HG02763 (cell line): ENCODE data around the gene SFRP2.

Experiments
- ATAC-seq: cut with Tn5 transposase; IDR thresholded peaks from one replicate; pipeline ENCODE4 v1.9.1; 2021; ENCODE audit warnings: mild to moderate bottlenecking, moderate library complexity; ENCODE audit not compliant: unreplicated experiment

SFRP2 gene, protein sequence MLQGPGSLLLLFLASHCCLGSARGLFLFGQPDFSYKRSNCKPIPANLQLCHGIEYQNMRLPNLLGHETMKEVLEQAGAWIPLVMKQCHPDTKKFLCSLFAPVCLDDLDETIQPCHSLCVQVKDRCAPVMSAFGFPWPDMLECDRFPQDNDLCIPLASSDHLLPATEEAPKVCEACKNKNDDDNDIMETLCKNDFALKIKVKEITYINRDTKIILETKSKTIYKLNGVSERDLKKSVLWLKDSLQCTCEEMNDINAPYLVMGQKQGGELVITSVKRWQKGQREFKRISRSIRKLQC

DNA sequence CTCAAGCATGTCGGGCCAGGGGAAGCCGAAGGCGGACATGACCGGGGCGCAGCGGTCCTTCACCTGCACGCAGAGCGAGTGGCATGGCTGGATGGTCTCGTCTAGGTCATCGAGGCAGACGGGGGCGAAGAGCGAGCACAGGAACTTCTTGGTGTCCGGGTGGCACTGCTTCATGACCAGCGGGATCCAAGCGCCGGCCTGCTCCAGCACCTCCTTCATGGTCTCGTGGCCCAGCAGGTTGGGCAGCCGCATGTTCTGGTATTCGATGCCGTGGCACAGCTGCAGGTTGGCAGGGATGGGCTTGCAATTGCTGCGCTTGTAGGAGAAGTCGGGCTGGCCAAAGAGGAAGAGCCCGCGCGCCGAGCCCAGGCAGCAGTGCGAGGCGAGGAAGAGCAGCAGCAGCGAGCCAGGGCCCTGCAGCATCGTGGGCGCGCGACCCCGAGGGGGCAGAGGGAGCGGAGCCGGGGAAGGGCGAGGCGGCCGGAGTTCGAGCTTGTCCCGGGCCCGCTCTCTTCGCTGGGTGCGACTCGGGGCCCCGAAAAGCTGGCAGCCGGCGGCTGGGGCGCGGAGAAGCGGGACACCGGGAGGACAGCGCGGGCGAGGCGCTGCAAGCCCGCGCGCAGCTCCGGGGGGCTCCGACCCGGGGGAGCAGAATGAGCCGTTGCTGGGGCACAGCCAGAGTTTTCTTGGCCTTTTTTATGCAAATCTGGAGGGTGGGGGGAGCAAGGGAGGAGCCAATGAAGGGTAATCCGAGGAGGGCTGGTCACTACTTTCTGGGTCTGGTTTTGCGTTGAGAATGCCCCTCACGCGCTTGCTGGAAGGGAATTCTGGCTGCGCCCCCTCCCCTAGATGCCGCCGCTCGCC lies at the start of gene SFRP2:
SFRP2 (minus strand) TSS at position 671 of the 864 bp plus-strand sequence; CDS start at position 423, 248 bp downstream.
- no peak for ATAC-seq

DNA sequence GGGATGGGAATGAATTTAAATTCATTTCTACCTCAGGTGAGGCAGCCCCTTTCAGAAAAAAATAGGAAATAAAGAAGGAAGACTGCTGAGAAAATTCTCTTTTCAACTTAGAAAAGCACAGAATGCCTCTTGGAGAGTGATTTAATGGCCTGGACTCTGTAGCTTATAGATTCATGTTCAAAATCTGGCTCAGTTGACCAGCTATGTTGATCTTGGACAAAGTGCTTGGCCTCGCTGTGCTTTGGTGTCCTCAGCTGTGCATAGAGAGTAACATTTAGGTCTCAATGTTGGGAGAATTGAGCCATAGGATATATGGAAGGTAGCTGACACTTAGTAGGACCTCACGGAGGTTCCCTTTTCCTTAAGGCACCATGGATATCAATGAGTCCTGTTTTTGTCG lies 49.7 kb upstream of the SFRP2 start:
- no peak for ATAC-seq

DNA sequence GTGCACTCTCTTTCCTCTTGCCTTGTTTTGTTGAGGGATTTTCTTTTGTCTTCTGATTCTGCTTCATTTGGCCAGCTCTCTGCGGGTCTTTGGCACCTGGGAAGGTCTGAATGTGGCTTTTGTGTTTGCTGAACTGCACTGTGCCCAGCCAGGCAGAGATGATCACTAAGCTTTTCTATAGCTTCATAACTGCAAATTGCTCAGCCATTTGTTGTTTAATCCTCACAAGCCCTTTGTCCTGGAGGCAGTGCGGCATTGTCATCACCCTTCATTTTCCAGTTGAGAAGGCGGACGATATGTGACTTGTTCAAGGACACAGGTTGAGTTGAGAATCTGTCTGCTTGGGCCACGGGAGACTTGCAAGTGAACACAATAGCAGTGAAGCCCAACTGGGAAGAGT lies 46.0 kb upstream of the SFRP2 start:
- ATAC-seq, result no peak

DNA sequence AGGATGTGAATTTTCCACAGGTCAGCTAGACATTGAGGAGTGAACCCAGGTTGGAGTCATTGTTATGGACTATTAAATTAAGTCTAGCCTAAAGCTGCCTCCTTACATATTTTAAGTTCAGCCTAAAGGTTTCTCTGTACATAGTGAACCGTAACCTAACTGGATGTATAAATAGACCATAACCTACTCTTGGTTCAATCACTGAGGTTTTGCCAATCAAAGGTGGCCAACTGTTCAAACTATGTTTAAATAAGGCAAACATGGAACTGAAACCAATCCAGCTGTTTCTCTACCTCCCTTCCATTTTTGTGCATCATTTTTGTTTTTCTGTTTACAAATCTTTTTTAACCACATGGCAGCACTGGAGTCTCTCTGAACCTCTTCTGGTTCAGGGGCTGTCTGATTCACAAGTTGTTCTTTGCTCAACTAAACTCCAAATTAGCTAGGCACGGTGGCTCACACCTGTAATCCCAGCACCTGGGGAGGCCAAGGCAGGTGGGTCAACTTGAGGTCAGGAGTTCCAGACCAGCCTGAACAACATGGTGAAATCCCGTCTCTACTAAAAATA lies 43.9 kb upstream of the SFRP2 start:
- ATAC-seq, result no peak

DNA sequence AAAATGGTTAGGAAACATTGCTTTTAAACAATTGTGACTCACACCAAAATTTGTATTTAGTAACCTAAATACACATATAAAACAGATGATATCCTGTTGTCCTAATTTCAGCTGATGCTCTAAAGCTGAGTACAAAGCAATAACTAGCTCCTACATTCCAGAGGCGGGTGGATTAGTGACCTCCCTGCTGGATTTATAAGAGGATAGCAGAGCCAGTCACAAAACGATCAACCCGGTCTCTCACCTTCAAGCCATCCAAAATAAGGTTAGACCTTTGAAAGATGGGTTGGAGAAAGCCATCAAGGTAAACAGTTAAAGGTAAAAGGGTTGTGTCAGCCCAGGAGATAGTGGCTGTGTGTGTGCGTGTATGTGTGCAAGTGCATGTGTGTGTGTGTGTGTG lies 43.2 kb upstream of the SFRP2 start:
- ATAC-seq, result no peak

DNA sequence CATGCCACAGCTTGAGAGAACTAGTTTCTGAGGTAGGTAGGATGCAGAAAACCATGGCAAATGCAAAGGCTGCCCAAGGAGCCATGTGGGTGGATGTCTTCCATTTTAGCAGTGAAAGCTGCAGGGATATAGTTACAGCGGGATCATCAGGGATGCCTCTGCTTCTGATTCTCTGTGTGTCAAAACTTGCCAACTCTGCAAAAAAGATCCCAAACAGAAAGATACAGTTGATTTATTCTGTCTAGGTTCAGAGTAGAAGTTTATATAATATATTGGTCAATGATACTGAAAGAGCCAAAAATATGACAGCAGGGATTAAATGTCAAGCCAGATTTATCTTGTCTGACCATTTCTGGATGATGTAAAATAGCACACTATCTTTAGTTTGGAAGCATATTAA lies 42.4 kb upstream of the SFRP2 start:
- no peak for ATAC-seq

DNA sequence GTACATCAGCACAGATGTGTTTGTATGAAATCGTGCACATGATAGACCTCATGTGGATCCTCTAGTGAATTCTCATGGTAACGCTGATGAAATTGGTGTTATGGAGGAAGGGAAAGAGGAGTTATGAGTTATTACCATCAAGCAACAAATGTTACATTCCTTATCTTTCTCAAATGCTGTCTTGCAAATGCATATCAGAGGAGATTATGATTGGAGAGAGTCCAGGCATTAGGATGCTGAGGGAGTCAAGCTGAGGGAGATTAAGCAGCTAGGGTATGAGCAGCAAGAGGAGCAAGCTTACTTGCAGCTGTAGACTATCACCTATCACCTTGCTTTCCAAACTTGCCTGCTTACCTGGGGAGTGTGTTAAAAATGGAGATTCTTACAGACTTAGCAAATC lies 36.8 kb upstream of the SFRP2 start:
- no peak for ATAC-seq

DNA sequence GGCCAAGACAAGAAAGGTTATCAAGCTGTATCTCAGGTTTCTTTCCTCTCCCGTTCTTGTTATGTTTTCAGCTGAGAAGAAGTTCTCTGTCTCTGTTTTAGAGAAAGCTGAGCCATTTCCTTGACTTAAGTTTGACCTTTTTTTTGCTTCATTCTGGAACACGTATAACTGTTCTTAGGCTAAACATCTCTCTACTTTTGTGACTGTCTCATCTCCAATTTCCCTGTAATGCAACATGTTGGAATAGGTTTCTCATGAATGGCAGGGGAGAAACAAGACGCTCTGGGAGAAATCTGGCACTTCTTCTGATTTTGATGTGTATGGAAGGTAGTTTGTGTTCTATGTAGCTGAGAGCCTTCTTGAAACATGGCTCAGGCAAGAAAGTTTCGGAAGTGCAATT lies 36.2 kb upstream of the SFRP2 start:
- ATAC-seq, result no peak

DNA sequence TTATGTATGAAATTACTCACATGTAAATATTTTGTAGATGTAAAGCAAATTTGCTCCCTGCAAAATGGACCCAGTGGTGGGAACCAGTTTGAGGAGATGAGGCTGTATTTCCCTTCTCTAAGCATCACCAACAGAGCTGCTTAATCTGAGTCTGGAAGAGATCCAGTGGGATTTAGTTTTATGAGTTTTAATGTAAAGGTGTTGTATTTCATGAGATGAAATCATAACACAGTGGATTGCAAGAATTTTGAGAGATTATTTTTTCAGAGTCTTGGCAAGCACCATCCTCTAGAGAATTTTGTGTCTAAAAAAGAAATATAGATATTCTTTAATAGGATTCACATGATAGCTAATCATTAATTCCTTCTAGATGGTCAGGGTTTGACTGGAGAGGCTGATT lies 35.6 kb upstream of the SFRP2 start:
- no peak for ATAC-seq

DNA sequence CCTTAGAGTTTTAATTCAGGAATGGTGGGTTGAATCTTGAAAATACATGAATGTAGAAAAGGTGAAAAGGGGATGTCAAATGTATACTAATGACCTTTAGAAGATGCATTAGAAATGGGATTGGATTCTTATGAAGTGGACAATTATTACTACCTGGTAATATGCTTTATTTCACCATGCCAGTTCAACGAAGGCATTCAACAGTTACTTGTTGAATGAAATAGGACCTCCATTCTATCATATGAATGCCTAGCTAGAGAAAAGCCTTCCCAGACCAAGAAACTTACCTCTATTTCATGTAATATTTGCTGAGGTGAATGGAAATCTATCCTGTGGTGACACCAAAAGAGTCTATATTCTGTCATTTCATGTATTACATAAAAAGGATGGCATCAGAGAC lies 34.6 kb upstream of the SFRP2 start:
- no peak for ATAC-seq

DNA sequence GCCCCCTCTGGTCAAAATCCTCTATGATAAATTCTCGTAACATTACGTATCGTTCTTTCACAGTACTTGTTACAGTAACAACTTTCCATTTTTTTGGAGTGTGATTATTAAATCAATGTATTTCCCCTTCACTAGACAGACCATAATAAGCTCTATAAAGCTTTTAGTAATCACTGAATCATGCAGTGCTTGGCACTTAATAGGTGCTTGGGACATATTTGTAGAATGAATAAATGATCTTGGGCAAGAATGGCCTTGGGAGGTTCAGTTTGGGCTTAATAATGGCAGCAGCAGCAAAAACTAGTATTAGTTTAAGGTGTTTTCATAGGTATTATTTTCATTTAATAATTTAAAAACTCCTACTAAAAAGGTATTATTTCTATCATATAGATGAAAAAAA lies 33.4 kb upstream of the SFRP2 start:
- ATAC-seq, result no peak

DNA sequence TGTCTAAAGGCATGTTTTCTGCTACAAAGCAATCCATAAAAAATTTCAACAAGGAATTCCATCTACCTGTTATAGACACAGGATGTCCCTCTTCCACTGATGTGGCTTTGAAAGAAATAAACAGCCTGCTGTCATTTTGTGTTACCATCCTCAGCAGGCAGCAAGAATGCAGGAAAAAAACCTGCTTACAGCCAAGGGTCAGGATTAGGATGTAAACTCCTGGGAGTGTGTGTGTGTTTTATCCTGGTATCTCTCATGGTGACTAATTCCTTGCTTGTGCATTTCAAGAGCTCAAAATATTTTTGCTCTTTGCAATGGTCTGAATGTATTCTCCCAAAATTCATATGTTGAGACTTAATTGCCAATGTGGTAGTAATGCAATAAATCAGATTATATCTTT lies 28.6 kb upstream of the SFRP2 start:
- no peak for ATAC-seq

DNA sequence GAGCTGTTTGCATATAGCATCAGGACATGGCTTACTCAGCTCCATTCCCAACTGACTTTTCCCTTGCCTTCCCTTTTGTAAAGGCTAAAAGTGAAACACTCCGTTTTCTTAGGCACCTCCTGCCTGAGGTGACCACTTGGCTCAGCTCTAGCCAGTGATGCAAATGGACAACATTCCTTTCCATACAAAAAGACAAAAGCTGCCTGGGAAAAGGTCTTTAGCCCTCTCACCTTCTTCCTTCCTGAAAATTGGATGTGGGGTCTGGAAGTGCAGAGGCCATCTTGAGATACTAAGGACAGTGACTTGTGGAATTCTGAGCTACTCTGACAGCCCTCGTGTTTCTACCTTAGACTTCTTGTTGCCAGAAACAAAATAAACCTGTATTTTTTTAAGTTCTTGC lies 27.7 kb upstream of the SFRP2 start:
- no peak for ATAC-seq

DNA sequence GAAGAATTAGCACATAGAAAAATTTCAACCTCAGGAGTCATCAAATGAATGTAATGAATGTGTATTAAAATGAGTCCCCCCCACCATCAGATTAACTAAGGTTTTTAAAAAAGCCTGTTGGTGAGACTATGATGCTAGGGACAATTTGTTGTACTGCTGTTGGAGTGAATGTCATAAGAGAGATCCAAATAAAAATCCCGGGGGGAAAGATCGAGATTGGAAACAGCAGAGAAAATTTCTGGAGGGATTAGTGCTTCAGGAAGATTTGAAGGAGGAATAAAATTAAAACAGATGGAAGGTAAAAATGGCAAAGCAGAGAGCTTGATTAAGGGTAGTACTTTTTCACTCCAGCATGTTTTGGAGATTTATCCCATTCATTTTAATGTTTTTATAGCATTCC lies 25.9 kb upstream of the SFRP2 start:
- ATAC-seq, result no peak

DNA sequence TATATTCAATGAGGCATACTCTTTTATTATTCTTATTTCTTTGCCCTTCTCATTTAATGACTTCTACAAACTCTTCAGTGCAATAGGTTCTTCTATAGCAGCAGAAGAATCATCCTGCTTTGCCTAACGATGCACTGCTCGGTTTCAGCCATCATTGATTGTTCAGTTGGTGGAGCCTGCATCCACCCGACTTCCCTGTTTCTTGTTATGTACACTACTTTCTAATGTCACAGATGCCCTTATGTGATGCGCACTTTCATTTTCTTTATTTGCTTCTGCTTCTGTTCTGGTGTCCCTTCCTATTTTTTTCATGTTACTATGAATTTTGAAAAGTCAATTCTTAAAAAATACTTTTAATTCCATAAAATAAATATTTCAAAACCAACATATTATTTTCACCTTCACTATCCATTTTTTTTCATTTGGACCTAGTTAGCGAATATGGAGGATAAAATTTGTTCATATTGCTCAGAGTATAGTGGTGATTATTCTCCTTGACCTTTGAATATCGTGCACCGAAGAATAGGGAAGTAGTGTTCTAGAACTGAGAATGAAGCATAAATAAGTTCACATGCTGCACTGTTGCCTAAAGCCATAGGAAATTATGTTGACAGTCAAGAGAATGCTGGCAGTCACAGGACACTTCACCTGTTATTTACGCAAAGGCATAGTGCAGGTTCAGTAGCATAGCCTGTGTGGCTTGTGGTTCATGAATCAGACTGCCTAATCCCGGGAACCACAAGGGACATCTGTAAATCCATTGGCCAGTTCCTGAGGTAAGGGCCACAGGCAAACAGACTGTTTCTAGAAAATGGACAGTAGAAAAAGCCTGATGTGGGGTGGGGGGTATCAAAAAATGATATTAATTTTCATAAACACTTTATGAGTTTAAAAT lies 21.3 kb upstream of the SFRP2 start:
- ATAC-seq, result no peak

DNA sequence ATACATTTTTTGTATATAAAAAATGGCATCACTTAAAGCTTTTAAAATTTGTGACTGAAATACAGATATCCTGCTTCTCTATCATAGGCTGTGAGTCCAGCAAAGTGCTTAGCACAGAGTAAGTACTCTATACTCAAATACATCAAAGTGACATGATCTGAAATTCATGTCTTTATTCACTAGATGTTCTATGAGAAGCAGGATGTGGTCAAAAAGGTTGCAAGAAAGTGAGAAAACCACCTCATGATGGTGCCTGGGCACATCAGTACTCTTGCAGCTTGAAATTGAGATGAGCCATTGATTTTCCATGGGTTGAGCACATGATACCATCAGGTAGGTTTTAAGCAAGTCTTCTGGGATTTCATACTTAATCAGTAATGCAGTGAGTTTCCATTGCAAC lies 20.4 kb upstream of the SFRP2 start:
- ATAC-seq, result no peak

DNA sequence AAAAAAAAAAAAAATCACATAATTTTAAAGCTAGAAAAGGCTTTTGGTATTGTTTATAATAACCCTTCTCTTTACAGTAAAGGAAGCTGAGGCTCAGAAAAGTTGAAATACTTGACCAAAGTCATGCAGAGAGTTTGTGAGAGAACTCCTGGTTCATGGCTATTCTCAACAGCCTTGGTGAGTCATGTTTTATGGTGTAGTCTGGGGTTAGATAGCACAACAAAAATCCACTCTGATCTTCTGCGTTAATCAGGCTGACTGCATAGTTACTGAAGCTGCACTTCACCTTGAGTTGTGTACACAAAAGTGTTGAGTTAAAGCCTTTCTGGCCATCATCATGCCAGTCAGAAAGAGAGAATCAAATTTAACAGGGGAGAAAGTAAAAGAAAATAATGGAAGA lies 19.3 kb upstream of the SFRP2 start:
- no peak for ATAC-seq

DNA sequence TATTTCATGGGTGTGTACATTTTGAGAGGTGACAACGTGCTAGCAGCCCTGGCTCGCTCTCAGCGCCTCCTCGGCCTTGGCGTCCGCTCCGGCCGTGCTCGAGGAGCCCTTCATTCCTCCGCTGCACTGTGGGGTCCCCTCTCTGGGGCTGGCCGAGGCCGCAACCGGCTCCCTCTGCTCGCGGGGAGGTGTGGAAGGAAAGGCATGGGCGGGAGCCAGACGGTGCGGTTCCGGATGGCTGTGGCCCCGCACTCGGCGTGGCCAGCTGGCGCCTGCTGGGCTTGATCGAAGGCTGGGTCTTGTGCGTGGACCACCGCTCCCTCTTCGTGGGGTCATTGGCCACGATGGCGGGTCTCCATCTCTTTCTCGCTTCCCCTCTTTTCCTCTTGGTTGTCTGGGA lies 17.2 kb upstream of the SFRP2 start:
- no peak for ATAC-seq

DNA sequence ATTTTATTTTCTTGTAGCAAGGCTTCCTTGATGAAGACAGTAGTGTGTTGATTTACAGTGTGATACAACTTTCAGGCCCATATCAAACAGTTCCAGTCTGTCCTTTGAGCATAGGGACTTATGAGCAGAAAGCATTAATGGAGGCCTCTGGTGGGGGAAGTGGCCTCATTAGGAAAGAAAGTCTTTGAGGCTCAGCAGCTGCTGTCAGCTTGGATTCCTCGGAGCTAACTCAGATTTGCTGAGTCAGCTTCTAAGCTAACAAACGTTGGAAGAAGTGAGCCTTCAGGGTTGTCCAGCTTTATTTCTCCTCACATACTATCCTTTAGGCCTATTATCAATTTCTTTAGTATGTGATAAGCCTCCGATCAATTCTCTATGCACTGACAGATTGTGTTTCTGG lies 15.8 kb upstream of the SFRP2 start:
- ATAC-seq, result no peak

DNA sequence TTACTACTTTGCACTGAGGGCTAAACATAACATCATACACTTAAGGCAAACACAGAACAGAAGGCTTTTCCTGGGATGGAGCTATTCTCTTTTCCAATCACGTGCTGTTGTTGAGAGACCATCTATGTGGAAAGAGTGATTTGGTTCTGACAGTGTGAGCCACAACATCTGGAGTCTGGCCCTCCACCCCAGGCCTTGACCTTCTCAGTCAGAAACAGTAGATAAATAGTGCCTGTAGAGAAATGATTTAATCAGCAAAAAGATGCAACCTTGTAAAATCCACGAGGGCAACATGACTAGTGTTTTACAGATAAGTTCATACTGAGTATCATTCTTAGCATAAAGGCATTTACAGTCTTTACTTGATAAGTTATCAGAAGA lies 10.8 kb upstream of the SFRP2 start:
- ATAC-seq, result no peak
